BE2C (cell line): Measurements from ENCODE around the gene CD83.
"Not testable (repeated sequence)": the region's sequence is repeated elsewhere in the genome, so short reads cannot be mapped to it uniquely, and the experiment has no call there.

Source experiments
- DNase-seq: peaks from one replicate; pipeline ENCODE4 v3.0.0-alpha.2; 2020
- H3K27me3 ChIP-seq: fragments of 250-450 bp; sonication (Bioruptor Pico); 2 replicates; pipeline ENCODE4 v1.5.1; 2020; ENCODE audit warnings: mild to moderate bottlenecking
- H3K36me3 ChIP-seq: fragments of 250-450 bp; sonication (Bioruptor Pico); 2 replicates; pipeline ENCODE4 v1.5.1; 2020; ENCODE audit warnings: mild to moderate bottlenecking
- H3K4me1 ChIP-seq: fragments of 250-450 bp; sonication (Bioruptor Pico); 2 replicates; pipeline ENCODE4 v1.5.1; 2020
- H3K4me3 ChIP-seq: 2 replicates; pipeline ENCODE4 v1.5.1; 2011; ENCODE audit warnings: low read depth, low read length
- H3K9me3 ChIP-seq: fragments of 250-450 bp; sonication (Bioruptor Pico); 2 replicates; pipeline ENCODE4 v1.5.1; 2020
- TF ChIP-seq, protein P1 (sequence below): IDR thresholded peaks from 2 replicates; pipeline ENCODE4 v1.5.1; 2012; ENCODE audit warnings: mild to moderate bottlenecking, low read depth, low read length

The CD83 gene

DNA sequence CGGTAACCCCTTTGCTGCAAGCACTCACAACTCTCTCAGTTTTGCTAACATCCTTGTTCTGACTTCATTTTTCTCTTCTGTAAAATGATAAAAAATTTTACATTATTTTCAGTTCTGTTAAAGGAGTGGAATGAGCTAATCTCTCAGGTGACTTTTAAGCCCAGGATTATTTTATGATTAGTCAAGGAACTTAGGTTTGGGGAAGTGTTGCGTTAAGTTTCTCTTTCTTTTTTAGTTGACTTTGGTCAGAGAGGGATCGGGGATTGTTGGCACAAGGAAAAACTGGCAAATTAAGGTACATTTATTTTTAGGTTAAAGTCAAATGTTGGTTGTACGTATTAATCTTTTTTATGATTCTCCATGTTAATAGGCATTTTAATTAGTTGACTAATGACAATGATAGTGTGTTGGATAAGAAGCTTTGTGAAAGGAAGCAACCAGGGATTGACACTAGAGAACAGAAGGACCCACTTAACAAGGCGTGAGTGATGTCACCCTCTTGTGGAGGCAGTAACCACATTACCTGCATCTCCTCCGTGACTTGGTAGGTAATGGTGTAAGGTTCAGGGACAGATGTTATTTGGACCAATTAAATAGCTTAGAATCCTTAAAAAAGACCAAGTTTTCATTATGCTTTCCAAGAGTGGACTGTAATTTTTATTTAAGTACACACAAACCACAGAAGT is 31.6 kb downstream of the CD83 start:
- Histone ChIP-seq H3K4me3 (no peak overlapping the region), H3K27me3 (no peaks in the 10 kb centered on the region), H3K36me3 (no peaks in the 10 kb centered on the region), H3K4me1 (0 out of 2 replicates have a peak, but pooled peaks cover 4% of the 10 kb centered on the region), H3K9me3 (no peaks in the 10 kb centered on the region)
- no peak for DNase-seq
- TF ChIP-seq, protein P1, sequence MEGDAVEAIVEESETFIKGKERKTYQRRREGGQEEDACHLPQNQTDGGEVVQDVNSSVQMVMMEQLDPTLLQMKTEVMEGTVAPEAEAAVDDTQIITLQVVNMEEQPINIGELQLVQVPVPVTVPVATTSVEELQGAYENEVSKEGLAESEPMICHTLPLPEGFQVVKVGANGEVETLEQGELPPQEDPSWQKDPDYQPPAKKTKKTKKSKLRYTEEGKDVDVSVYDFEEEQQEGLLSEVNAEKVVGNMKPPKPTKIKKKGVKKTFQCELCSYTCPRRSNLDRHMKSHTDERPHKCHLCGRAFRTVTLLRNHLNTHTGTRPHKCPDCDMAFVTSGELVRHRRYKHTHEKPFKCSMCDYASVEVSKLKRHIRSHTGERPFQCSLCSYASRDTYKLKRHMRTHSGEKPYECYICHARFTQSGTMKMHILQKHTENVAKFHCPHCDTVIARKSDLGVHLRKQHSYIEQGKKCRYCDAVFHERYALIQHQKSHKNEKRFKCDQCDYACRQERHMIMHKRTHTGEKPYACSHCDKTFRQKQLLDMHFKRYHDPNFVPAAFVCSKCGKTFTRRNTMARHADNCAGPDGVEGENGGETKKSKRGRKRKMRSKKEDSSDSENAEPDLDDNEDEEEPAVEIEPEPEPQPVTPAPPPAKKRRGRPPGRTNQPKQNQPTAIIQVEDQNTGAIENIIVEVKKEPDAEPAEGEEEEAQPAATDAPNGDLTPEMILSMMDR = no peak

DNA sequence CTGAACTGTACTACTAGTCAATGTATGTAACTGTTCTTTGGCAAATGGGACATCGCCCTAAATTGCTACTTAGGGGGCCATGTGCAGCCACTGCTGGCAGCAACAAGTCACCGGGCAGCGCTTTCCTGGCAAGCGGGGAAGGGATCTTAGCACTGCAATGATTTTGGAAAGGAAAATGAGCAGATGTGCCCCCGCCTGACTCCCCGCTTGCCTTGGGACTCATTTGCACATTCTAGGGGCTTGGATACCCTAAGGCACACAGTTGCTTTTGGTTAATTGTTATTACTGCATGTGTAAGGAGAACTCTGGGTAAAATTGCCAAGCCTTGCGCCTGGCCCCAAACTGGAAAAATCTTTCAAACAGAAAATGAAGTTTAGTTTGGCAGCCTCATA is 32.2 kb downstream of the CD83 start:
- TF ChIP-seq, protein P1 = no peak
- DNase-seq = no peak
- H3K9me3 ChIP-seq = no peaks in the 10 kb centered on the region
- 0 out of 2 replicates have a peak, but pooled peaks cover 4% of the 10 kb centered on the region for H3K4me1 ChIP-seq
- no peak overlapping the region for H3K4me3 ChIP-seq
- no peaks in the 10 kb centered on the region for H3K27me3 ChIP-seq
- H3K36me3 ChIP-seq = no peaks in the 10 kb centered on the region

DNA sequence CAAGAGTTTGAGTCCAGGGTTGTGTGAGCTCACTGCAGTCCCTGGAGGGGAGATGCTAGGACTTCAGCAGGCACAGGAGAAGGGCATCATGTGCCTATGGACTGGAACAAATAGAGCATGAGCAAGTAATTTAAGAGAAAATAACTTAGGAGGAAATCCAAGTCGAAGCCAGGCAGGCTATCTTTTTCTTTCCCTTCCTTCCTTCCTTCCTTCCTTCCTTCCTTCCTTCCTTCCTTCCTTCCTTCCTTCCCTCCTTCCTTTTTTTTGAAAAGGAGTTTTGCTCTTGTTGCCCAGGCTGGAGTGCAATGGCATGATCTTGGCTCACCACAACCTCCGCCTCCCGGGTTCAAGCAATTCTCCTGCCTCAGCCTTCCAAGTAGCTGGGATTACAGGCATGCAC is 33.7 kb downstream of the CD83 start:
- not testable (repeated sequence) for DNase-seq, H3K9me3 ChIP-seq, H3K27me3 ChIP-seq, H3K4me1 ChIP-seq, H3K4me3 ChIP-seq, H3K36me3 ChIP-seq

DNA sequence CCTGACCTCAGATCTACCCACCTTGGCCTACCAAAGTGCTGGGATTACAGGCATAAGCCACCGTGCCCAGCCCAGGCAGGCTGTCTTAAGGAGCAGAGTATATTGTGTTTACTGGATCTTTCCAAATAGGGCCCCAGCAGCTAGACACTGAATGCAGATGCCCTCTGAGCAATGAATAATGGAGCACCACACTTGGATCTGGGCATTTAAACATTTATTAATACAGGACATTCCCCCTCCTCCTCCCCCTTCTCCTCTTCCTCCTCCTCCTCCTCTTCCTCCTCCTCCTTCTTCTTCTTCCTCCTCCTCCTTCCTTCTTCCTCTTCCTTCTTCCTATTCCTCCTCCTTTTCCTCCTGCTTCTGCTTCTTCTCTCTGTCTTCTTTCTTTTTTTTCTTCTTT is 34.2 kb downstream of the CD83 start:
- H3K9me3 ChIP-seq = no peaks in the 10 kb centered on the region
- H3K36me3 ChIP-seq = no peaks in the 10 kb centered on the region
- no peaks in the 10 kb centered on the region for H3K27me3 ChIP-seq
- DNase-seq = no peak
- H3K4me3 ChIP-seq = no peak overlapping the region
- H3K4me1 ChIP-seq = no peaks in the 10 kb centered on the region
- TF ChIP-seq, protein P1 = no peak

DNA sequence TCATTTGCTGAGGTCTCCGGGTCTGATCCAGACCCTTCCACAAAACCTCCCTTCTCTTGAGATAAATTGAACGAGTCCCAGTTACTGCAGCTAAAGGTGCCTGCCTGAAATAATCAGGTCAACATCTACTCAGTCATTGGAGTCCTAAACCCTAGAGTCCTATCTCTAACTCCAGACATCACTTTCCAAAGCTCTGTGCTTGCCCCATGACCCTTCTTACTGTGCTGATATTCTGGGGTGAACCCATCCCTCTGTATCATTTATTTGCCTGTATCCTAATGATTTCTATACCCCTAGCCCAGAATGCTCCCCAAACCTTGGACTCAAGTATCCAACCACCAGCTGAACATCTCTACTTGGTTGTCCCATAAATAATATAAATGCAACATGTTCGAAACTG is 35.7 kb downstream of the CD83 start:
- TF ChIP-seq, protein P1 = no peak
- Histone ChIP-seq H3K4me1 (no peaks in the 10 kb centered on the region), H3K4me3 (no peak overlapping the region), H3K36me3 (no peaks in the 10 kb centered on the region), H3K27me3 (no peaks in the 10 kb centered on the region), H3K9me3 (no peaks in the 10 kb centered on the region)
- no peak for DNase-seq

DNA sequence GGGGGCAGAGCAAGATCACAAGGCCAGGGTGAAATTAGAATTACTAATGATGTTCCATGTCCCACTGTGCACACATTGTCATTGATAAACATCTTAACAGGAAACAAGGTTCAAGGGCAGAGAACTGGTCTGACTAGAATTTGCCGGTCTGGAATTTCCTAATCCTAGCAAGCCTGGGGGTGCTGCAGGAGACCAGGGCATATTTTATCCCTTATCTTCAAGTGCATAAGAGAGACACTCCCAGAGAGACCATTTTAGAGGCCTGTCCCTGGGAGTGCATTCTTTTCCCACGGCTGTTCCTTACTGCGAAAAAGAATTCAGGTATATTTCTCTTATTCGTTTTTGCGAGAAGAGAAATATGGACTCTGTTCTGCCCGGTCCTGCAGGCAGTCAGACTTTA is 41.5 kb downstream of the CD83 start:
- H3K27me3 ChIP-seq = no peaks in the 10 kb centered on the region
- H3K4me3 ChIP-seq = no peak overlapping the region
- DNase-seq = no peak
- H3K36me3 ChIP-seq = no peaks in the 10 kb centered on the region
- no peaks in the 10 kb centered on the region for H3K4me1 ChIP-seq
- H3K9me3 ChIP-seq = no peaks in the 10 kb centered on the region
- TF ChIP-seq, protein P1 = no peak
